ENCODE results near the gene AFAP1L2. TPM values are rescaled to one million over a fixed set of nuclear protein-coding genes. Genes with fewer than 3 reads are reported as not detected.

The AFAP1L2 gene
- total RNA-seq, 2 donors from 2014 or later: 1.5 to 1.8 TPM

- H3K4me3 Mint-ChIP-seq: peak overlapping the region; percentile 72 to 81
- peaks cover 81% of the 10 kb centered on the region for H3K27me3 Mint-ChIP-seq (ENCODE audit: low read depth)
- ATAC-seq (replicated peaks in 1 of 2) (no peak), DNase-seq (no peak)
- no peaks in the 10 kb centered on the region for H3K36me3 Mint-ChIP-seq (ENCODE audit: insufficient read depth in 2 of 2)
- peaks cover 17% of the 10 kb centered on the region for H3K4me1 Mint-ChIP-seq (ENCODE audit: low read depth)
- no peaks in the 10 kb centered on the region for H3K9me3 Mint-ChIP-seq
- no peak overlapping the region for H3K27ac Mint-ChIP-seq
These were observed 1.3 kb downstream of the AFAP1L2 start for GRCh38 chr10:114402871-114403540.

- no peaks in the 10 kb centered on the region for H3K9me3 Mint-ChIP-seq
- ATAC-seq (replicated peaks in 1 of 2) (no peak), DNase-seq (no peak)
- no peak overlapping the region for H3K27ac Mint-ChIP-seq
- peaks cover 76% of the 10 kb centered on the region for H3K27me3 Mint-ChIP-seq (ENCODE audit: low read depth)
- no peak overlapping the region for H3K4me3 Mint-ChIP-seq
- peaks cover 17% of the 10 kb centered on the region for H3K4me1 Mint-ChIP-seq (ENCODE audit: low read depth)
- no peaks in the 10 kb centered on the region for H3K36me3 Mint-ChIP-seq (ENCODE audit: insufficient read depth in 2 of 2)
These were observed 2.1 kb downstream of the AFAP1L2 start for GRCh38 chr10:114402233-114402632.

GRCh38 chr10:114401195-114401791 lies 3.0 kb downstream of the AFAP1L2 start:
- Mint-ChIP-seq H3K4me3 (no peak overlapping the region), H3K36me3 (ENCODE audit: insufficient read depth in 2 of 2) (no peaks in the 10 kb centered on the region), H3K4me1 (ENCODE audit: low read depth) (peaks cover 17% of the 10 kb centered on the region), H3K27me3 (ENCODE audit: low read depth) (peaks cover 73% of the 10 kb centered on the region), H3K9me3 (no peaks in the 10 kb centered on the region), H3K27ac (no peak overlapping the region)
- ATAC-seq (replicated peaks in 1 of 2): no peak
- no peak for DNase-seq

GRCh38 chr10:114400091-114400490 lies 4.2 kb downstream of the AFAP1L2 start:
- H3K27me3 Mint-ChIP-seq (ENCODE audit: low read depth): peaks cover 73% of the 10 kb centered on the region
- ATAC-seq (replicated peaks in 1 of 2) (no peak), DNase-seq (no peak)
- H3K27ac Mint-ChIP-seq: no peak overlapping the region
- H3K9me3 Mint-ChIP-seq: no peaks in the 10 kb centered on the region
- no peak overlapping the region for H3K4me3 Mint-ChIP-seq
- H3K36me3 Mint-ChIP-seq (ENCODE audit: insufficient read depth in 2 of 2): no peaks in the 10 kb centered on the region
- H3K4me1 Mint-ChIP-seq (ENCODE audit: low read depth): peaks cover 12% of the 10 kb centered on the region

- ATAC-seq (replicated peaks in 1 of 2): no peak
- Mint-ChIP-seq H3K36me3 (ENCODE audit: insufficient read depth in 2 of 2) (no peaks in the 10 kb centered on the region), H3K9me3 (no peaks in the 10 kb centered on the region), H3K4me1 (ENCODE audit: low read depth) (peaks cover 6% of the 10 kb centered on the region), H3K4me3 (no peak overlapping the region), H3K27ac (no peak overlapping the region), H3K27me3 (ENCODE audit: low read depth) (peaks cover 73% of the 10 kb centered on the region)
- no peak for DNase-seq
These were observed 4.7 kb downstream of the AFAP1L2 start for GRCh38 chr10:114399576-114399975.

- Mint-ChIP-seq H3K27me3 (ENCODE audit: low read depth) (peaks cover 79% of the 10 kb centered on the region), H3K9me3 (no peaks in the 10 kb centered on the region), H3K4me3 (no peak overlapping the region), H3K36me3 (ENCODE audit: insufficient read depth in 2 of 2) (no peaks in the 10 kb centered on the region), H3K27ac (no peak overlapping the region), H3K4me1 (ENCODE audit: low read depth) (peaks cover 6% of the 10 kb centered on the region)
- no peak for DNase-seq
- ATAC-seq (replicated peaks in 1 of 2): no peak
These were observed 5.5 kb downstream of the AFAP1L2 start for GRCh38 chr10:114398587-114399331.

GRCh38 chr10:114397651-114398145 lies 6.6 kb downstream of the AFAP1L2 start:
- H3K36me3 Mint-ChIP-seq (ENCODE audit: insufficient read depth in 2 of 2): no peaks in the 10 kb centered on the region
- ATAC-seq (replicated peaks in 1 of 2): no peak
- DNase-seq: no peak
- H3K27me3 Mint-ChIP-seq (ENCODE audit: low read depth): peaks cover 80% of the 10 kb centered on the region
- H3K27ac Mint-ChIP-seq: no peak overlapping the region
- no peaks in the 10 kb centered on the region for H3K4me1 Mint-ChIP-seq (ENCODE audit: low read depth)
- H3K4me3 Mint-ChIP-seq: no peak overlapping the region
- H3K9me3 Mint-ChIP-seq: no peaks in the 10 kb centered on the region

- DNase-seq (no peak), ATAC-seq (replicated peaks in 1 of 2) (no peak)
- Mint-ChIP-seq H3K27me3 (ENCODE audit: low read depth) (peaks cover 73% of the 10 kb centered on the region), H3K4me1 (ENCODE audit: low read depth) (no peaks in the 10 kb centered on the region), H3K4me3 (no peak overlapping the region), H3K9me3 (no peaks in the 10 kb centered on the region), H3K36me3 (ENCODE audit: insufficient read depth in 2 of 2) (no peaks in the 10 kb centered on the region), H3K27ac (no peak overlapping the region)
These were observed 7.8 kb downstream of the AFAP1L2 start for GRCh38 chr10:114396464-114396863.

GRCh38 chr10:114395366-114396022 lies 8.8 kb downstream of the AFAP1L2 start:
- ATAC-seq (replicated peaks in 1 of 2): no peak
- Mint-ChIP-seq H3K9me3 (no peaks in the 10 kb centered on the region), H3K27me3 (ENCODE audit: low read depth) (peaks cover 67% of the 10 kb centered on the region), H3K4me1 (ENCODE audit: low read depth) (no peaks in the 10 kb centered on the region), H3K27ac (no peak overlapping the region), H3K36me3 (ENCODE audit: insufficient read depth in 2 of 2) (no peaks in the 10 kb centered on the region), H3K4me3 (no peak overlapping the region)
- no peak for DNase-seq

GRCh38 chr10:114394531-114394930 lies 9.8 kb downstream of the AFAP1L2 start:
- H3K27ac Mint-ChIP-seq: no peak overlapping the region
- peaks cover 65% of the 10 kb centered on the region for H3K27me3 Mint-ChIP-seq (ENCODE audit: low read depth)
- ATAC-seq (replicated peaks in 1 of 2) (no peak), DNase-seq (no peak)
- H3K36me3 Mint-ChIP-seq (ENCODE audit: insufficient read depth in 2 of 2): no peaks in the 10 kb centered on the region
- H3K4me3 Mint-ChIP-seq: no peak overlapping the region
- no peaks in the 10 kb centered on the region for H3K4me1 Mint-ChIP-seq (ENCODE audit: low read depth)
- no peaks in the 10 kb centered on the region for H3K9me3 Mint-ChIP-seq

- Mint-ChIP-seq H3K4me3 (no peak overlapping the region), H3K9me3 (no peaks in the 10 kb centered on the region), H3K27ac (no peak overlapping the region), H3K4me1 (ENCODE audit: low read depth) (peaks cover 4% of the 10 kb centered on the region), H3K27me3 (ENCODE audit: low read depth) (peaks cover 59% of the 10 kb centered on the region), H3K36me3 (ENCODE audit: insufficient read depth in 2 of 2) (no peaks in the 10 kb centered on the region)
- DNase-seq: no peak
- no peak for ATAC-seq (replicated peaks in 1 of 2)
These were observed 10.4 kb downstream of the AFAP1L2 start for GRCh38 chr10:114393886-114394285.

- Mint-ChIP-seq H3K27ac (no peak overlapping the region), H3K9me3 (no peaks in the 10 kb centered on the region), H3K27me3 (ENCODE audit: low read depth) (peaks cover 56% of the 10 kb centered on the region), H3K4me1 (ENCODE audit: low read depth) (peaks cover 8% of the 10 kb centered on the region), H3K4me3 (no peak overlapping the region), H3K36me3 (ENCODE audit: insufficient read depth in 2 of 2) (no peaks in the 10 kb centered on the region)
- ATAC-seq (replicated peaks in 1 of 2) (no peak), DNase-seq (no peak)
These were observed 10.8 kb downstream of the AFAP1L2 start for GRCh38 chr10:114393482-114393881.

Data from activated T-cell treated with anti-CD3 and anti-CD28 coated beads, Interleukin-2, amount 50 U/mL, for 72 hours (primary cell).